Measurements from ENCODE around the gene DHDH.

DNA sequence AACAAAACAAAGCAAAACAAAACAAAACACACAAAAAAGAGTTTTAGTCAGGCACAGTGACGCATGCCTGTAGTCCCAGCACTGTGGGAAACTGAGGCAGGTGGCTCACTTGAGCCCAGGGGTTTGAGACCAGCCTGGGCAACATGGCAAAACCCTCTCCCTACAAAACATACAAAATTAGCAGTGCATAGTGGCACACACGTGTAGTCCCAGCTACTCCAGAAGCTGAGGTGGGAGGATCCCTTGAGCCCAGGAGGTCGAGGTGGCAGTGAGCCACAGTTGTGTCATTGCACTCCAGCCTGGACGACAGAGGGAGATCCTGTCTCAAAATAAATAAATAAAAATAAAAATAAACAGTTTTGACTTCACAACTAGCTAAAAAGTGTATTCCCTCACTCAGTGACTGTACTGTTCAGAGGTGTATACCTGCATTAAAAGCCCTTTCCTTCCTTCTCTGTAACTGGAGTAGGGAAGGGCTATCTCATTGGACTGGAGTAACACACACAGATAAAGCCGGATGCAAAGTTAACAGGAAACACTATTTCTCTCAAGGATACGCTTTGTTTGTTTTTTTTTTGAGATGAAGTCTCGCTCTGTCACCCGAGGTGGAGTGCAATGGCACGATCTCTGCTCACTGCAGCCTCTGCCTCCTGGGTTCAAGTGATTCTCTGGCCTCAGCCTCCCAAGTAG lies 17.5 kb downstream of the DHDH start:
- no peak for TF ChIP-seq BHLHE40 (IDR thresholded peaks at IDR 0.05; ENCODE audit: low read length)
- TF ChIP-seq ZNF263 (CRISPR knock-in tag; IDR thresholded peaks at IDR 0.05) = no peak
- no peak for TF ChIP-seq YY1 (IDR thresholded peaks at IDR 0.05; ENCODE audit: insufficient read depth, insufficient replicate concordance, low read depth, low read length)
- TF ChIP-seq KLF15 (CRISPR knock-in tag; IDR thresholded peaks at IDR 0.05; ENCODE audit: borderline replicate concordance) = no peak
- TF ChIP-seq KDM5A (IDR thresholded peaks at IDR 0.05; ENCODE audit: borderline replicate concordance, low read length) = no peak
- no peak for TF ChIP-seq NFE2 (CRISPR knock-in tag; IDR thresholded peaks at IDR 0.05)
